ENCODE results near the gene REM2. TPM values are rescaled to one million over a fixed set of nuclear protein-coding genes. Genes with fewer than 3 reads are reported as not detected.

Gene REM2
- polyA plus RNA-seq, 1 of the 3 experiments (the other 2 are of a cell fraction), result 0.26 TPM

DNA sequence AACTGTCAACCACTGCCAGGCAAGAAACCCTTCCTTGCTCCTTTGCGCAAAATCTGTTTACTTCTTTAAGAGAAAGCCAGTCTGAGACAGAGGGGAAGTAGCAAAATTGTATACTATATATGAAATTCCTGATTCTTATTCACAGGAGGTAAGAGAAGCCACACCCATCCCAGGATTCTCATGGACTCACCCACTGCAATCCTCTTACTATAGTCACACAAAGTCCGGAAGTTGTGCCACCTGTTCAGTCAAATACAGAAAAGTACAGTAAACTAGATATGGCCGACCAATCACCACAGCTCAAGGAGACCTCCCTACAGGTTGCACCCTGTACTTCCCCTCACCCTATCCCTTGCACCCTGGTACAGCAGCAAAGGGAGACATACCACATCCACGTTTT lies 43.3 kb downstream of the REM2 start:
- Histone ChIP-seq H4K20me1 (ENCODE audit: insufficient read depth) (no peaks in the 10 kb centered on the region), H3K79me2 (ENCODE audit: insufficient read depth) (peaks cover 28% of the 10 kb centered on the region), H3K9me3 (no peaks in the 10 kb centered on the region), H3K9ac (no peak overlapping the region), H3K27ac (ENCODE audit: low read depth in 2 of 2, low read length in 1 of 2) (no peak overlapping the region), H3K4me2 (no peak overlapping the region), H3K4me1 (ENCODE audit: control insufficient read depth in 1 of 2, insufficient read depth in 2 of 2, low read depth in 1 of 2, low read length in 1 of 2) (peaks cover 9 to 12% of the 10 kb centered on the region in 2 experiments; a peak in 2 of 4 replicates), H2AFZ (ENCODE audit: low read depth) (no peak overlapping the region), H3K4me3 (ENCODE audit: low read depth in 2 of 2, low read length in 1 of 2) (no peak overlapping the region), H3K9me2 (no peaks in the 10 kb centered on the region), H3K27me3 (ENCODE audit: insufficient read depth) (no peaks in the 10 kb centered on the region), H3K36me3 (replicated peaks in 1 of 2; ENCODE audit: control insufficient read depth in 1 of 2, insufficient read depth in 2 of 2, low read length in 1 of 2) (peaks cover 34 to 40% of the 10 kb centered on the region in 2 experiments), H3F3A (replicated peaks; ENCODE audit: insufficient read depth) (peaks cover 21% of the 10 kb centered on the region)
- POLR2A ChIA-PET, result no interaction called here
- TF ChIP-seq TEAD4 (IDR thresholded peaks at IDR 0.05; ENCODE audit: borderline replicate concordance, insufficient read depth) (no peak), FOSL2 (IDR thresholded peaks at IDR 0.05; ENCODE audit: borderline replicate concordance, low read depth) (no peak), JUND (IDR thresholded peaks at IDR 0.05) (no peak), RXRA (IDR thresholded peaks at IDR 0.05; ENCODE audit: borderline replicate concordance, low read depth) (no peak), SIN3A (IDR thresholded peaks at IDR 0.05; ENCODE audit: borderline replicate concordance, low read depth, low read length) (no peak), TAF1 (IDR thresholded peaks at IDR 0.05; ENCODE audit: borderline replicate concordance, low read depth, low read length) (no peak), RAD21 (IDR thresholded peaks at IDR 0.05; ENCODE audit: low read length) (no peak), ELF1 (IDR thresholded peaks at IDR 0.05) (no peak), EZH2phosphoT487 (IDR thresholded peaks at IDR 0.05; ENCODE audit: borderline replicate concordance, low read depth) (no peak), TCF12 (IDR thresholded peaks at IDR 0.05) (no peak), GABPA (IDR thresholded peaks at IDR 0.05; ENCODE audit: low read depth) (no peak)
- TF ChIP-seq, protein P1, sequence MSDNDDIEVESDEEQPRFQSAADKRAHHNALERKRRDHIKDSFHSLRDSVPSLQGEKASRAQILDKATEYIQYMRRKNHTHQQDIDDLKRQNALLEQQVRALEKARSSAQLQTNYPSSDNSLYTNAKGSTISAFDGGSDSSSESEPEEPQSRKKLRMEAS (IDR thresholded peaks at IDR 0.05; ENCODE audit: low read depth), result no peak
- TF ChIP-seq, protein P2, sequence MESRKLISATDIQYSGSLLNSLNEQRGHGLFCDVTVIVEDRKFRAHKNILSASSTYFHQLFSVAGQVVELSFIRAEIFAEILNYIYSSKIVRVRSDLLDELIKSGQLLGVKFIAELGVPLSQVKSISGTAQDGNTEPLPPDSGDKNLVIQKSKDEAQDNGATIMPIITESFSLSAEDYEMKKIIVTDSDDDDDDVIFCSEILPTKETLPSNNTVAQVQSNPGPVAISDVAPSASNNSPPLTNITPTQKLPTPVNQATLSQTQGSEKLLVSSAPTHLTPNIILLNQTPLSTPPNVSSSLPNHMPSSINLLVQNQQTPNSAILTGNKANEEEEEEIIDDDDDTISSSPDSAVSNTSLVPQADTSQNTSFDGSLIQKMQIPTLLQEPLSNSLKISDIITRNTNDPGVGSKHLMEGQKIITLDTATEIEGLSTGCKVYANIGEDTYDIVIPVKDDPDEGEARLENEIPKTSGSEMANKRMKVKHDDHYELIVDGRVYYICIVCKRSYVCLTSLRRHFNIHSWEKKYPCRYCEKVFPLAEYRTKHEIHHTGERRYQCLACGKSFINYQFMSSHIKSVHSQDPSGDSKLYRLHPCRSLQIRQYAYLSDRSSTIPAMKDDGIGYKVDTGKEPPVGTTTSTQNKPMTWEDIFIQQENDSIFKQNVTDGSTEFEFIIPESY (IDR thresholded peaks at IDR 0.05; ENCODE audit: borderline replicate concordance, low read depth), result no peak
- TF ChIP-seq, protein P3, sequence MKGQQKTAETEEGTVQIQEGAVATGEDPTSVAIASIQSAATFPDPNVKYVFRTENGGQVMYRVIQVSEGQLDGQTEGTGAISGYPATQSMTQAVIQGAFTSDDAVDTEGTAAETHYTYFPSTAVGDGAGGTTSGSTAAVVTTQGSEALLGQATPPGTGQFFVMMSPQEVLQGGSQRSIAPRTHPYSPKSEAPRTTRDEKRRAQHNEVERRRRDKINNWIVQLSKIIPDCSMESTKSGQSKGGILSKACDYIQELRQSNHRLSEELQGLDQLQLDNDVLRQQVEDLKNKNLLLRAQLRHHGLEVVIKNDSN (IDR thresholded peaks at IDR 0.05; ENCODE audit: borderline replicate concordance, low read depth), result no peak
- TF ChIP-seq, protein P4, sequence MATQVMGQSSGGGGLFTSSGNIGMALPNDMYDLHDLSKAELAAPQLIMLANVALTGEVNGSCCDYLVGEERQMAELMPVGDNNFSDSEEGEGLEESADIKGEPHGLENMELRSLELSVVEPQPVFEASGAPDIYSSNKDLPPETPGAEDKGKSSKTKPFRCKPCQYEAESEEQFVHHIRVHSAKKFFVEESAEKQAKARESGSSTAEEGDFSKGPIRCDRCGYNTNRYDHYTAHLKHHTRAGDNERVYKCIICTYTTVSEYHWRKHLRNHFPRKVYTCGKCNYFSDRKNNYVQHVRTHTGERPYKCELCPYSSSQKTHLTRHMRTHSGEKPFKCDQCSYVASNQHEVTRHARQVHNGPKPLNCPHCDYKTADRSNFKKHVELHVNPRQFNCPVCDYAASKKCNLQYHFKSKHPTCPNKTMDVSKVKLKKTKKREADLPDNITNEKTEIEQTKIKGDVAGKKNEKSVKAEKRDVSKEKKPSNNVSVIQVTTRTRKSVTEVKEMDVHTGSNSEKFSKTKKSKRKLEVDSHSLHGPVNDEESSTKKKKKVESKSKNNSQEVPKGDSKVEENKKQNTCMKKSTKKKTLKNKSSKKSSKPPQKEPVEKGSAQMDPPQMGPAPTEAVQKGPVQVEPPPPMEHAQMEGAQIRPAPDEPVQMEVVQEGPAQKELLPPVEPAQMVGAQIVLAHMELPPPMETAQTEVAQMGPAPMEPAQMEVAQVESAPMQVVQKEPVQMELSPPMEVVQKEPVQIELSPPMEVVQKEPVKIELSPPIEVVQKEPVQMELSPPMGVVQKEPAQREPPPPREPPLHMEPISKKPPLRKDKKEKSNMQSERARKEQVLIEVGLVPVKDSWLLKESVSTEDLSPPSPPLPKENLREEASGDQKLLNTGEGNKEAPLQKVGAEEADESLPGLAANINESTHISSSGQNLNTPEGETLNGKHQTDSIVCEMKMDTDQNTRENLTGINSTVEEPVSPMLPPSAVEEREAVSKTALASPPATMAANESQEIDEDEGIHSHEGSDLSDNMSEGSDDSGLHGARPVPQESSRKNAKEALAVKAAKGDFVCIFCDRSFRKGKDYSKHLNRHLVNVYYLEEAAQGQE (IDR thresholded peaks at IDR 0.05; ENCODE audit: low read depth, low read length), result no peak
- CTCF ChIA-PET, result interaction anchor here (2.0 kb wide), 1 partner anchor 142 kb away, joined by 8 read pairs; no protein-coding TSS in a partner anchor
- 94% methylated on average over 4 of the region's 4 CpGs for WGBS (ENCODE audit: low lambda C conversion rate)
- DNase-seq, result no peak
